Panc1 (cell line): ENCODE measurements around the gene CREBBP. TPM values are rescaled to one million over a fixed set of nuclear protein-coding genes. Genes with fewer than 3 reads are reported as not detected.

ENCODE experiments used
- total RNA-seq: library from RNA; stranded (reverse); gene quantifications from one replicate; pipeline ENCODE4 v1.2.1, GENCODE V29; 2021; ENCODE audit not compliant: unreplicated experiment

The CREBBP gene
- total RNA-seq, 1 experiment from 2014 or later = 60.2 TPM

Other genes with a start within 250 kb of the CREBBP start
- gene DNASE1, start 226.0 kb downstream of the CREBBP start, total RNA-seq = 21.1 TPM
- gene TRAP1, start 163.2 kb downstream of the CREBBP start, total RNA-seq = 137 TPM
- gene ADCY9, start 235.7 kb upstream of the CREBBP start, total RNA-seq = 29.8 TPM